ENCODE measurements around the gene ZCCHC24. TPM values are rescaled to one million over a fixed set of nuclear protein-coding genes. Genes with fewer than 3 reads are reported as not detected.

ZCCHC24 gene
- polyA plus RNA-seq, 3 donors: 3.9 to 5.0 (median 4.0) TPM

DNA sequence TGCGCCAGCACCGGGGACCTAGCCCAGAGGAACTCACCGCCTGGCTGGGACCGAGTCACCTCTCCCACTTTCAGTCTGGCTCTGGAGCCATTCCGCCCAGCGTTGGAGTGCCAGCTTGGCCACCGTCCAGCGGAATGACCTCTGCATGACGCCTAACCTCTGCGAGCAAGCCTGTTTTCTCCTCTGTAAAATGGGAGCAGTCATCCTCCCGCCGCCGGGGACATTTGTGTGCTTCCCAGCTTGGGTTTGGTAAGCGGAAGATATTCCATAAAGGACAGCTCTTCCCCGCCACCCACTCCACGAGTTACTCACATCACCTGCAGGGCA lies 1.3 kb upstream of the ZCCHC24 start:
- intact Hi-C loops (cut with micrococcal nuclease): loop anchor here (10.0 kb wide), 2 partner anchors 162 to 202 kb away; no protein-coding TSS in a partner anchor
- H3K4me1 Mint-ChIP-seq: peaks cover 36% of the 10 kb centered on the region
- peak overlapping the region; percentile 13 for H3K9ac ChIP-seq (ENCODE audit: insufficient read depth, low read length, poor library complexity, severe bottlenecking)

GRCh38 chr10:79445977-79446757 lies 743 bp upstream of the ZCCHC24 start:
- Histone ChIP-seq H3K4me2 (replicated peaks; ENCODE audit: extremely low read depth, low read length, poor library complexity, severe bottlenecking) (peak overlapping the region; percentile 93), H4K20me1 (ENCODE audit: insufficient read depth, low read length) (peaks cover 36% of the 10 kb centered on the region), H2AFZ (ENCODE audit: insufficient read depth, low read depth, low read length, poor library complexity, severe bottlenecking) (peak overlapping the region; percentile 75), H3K4me3 (replicated peaks in 1 of 3; ENCODE audit: low read depth in 2 of 3, low read length in 3 of 3) (peak overlapping the region; percentile 44 to 81 (median 51)), H3K36me3 (replicated peaks in 1 of 2; ENCODE audit: control insufficient read depth in 1 of 2, insufficient read depth in 2 of 2, low read length in 2 of 2) (no peaks in the 10 kb centered on the region), H3K9me3 (replicated peaks in 1 of 2; ENCODE audit: control insufficient read depth in 1 of 2, insufficient read depth in 1 of 2, low read length in 2 of 2) (no peaks in the 10 kb centered on the region), H3K9ac (ENCODE audit: insufficient read depth, low read length, poor library complexity, severe bottlenecking) (peak overlapping the region; percentile 13), H3K4me1 (ENCODE audit: control insufficient read depth in 1 of 2, insufficient read depth in 2 of 2, low read length in 2 of 2) (peaks cover 27 to 39% of the 10 kb centered on the region in 2 donors), H3K27ac (ENCODE audit: low read depth in 1 of 2, low read length in 2 of 2) (no peak overlapping the region), H3K27me3 (ENCODE audit: control insufficient read depth in 2 of 2, insufficient read depth in 2 of 2, low read length in 2 of 2) (peaks cover 0 to 18% of the 10 kb centered on the region in 2 donors), H3K79me2 (ENCODE audit: insufficient read depth, low read length) (peaks cover 26% of the 10 kb centered on the region)
- Mint-ChIP-seq H3K9me3 (no peaks in the 10 kb centered on the region), H3K4me3 (peak overlapping the region; percentile 85 to 95), H3K27me3 (ENCODE audit: low read depth in 3 of 3) (peaks cover 19 to 24% (median 23%) of the 10 kb centered on the region in 3 donors), H3K36me3 (peaks cover 14 to 15% of the 10 kb centered on the region in 2 donors), H3K27ac (peak overlapping the region; percentile 54 to 92 (median 73)), H3K4me1 (peaks cover 38% of the 10 kb centered on the region)
- TF ChIP-seq, protein P1, sequence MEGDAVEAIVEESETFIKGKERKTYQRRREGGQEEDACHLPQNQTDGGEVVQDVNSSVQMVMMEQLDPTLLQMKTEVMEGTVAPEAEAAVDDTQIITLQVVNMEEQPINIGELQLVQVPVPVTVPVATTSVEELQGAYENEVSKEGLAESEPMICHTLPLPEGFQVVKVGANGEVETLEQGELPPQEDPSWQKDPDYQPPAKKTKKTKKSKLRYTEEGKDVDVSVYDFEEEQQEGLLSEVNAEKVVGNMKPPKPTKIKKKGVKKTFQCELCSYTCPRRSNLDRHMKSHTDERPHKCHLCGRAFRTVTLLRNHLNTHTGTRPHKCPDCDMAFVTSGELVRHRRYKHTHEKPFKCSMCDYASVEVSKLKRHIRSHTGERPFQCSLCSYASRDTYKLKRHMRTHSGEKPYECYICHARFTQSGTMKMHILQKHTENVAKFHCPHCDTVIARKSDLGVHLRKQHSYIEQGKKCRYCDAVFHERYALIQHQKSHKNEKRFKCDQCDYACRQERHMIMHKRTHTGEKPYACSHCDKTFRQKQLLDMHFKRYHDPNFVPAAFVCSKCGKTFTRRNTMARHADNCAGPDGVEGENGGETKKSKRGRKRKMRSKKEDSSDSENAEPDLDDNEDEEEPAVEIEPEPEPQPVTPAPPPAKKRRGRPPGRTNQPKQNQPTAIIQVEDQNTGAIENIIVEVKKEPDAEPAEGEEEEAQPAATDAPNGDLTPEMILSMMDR (IDR thresholded peaks at IDR 0.05): no peak
- WGBS (ENCODE audit: insufficient coverage): 3% methylated on average over 34 of the region's 43 CpGs
- peak in 2 of 3 donors; percentile 10 to 14 for DNase-seq
- intact Hi-C loops (cut with micrococcal nuclease): loop anchor here (10.0 kb wide), 2 partner anchors 161 to 201 kb away; no protein-coding TSS in a partner anchor

More for the DNA sequence above, 1.3 kb upstream of the ZCCHC24 start:
- H3K27ac Mint-ChIP-seq: no peak overlapping the region
- peak overlapping the region; percentile 85 to 95 for H3K4me3 Mint-ChIP-seq
- TF ChIP-seq, protein P1 (IDR thresholded peaks at IDR 0.05): no peak
- Histone ChIP-seq H3K4me3 (replicated peaks in 1 of 3; ENCODE audit: low read depth in 2 of 3, low read length in 3 of 3) (peak overlapping the region; percentile 44 to 81 (median 51)), H3K36me3 (replicated peaks in 1 of 2; ENCODE audit: control insufficient read depth in 1 of 2, insufficient read depth in 2 of 2, low read length in 2 of 2) (no peaks in the 10 kb centered on the region), H3K27ac (ENCODE audit: low read depth in 1 of 2, low read length in 2 of 2) (no peak overlapping the region), H3K9me3 (replicated peaks in 1 of 2; ENCODE audit: control insufficient read depth in 1 of 2, insufficient read depth in 1 of 2, low read length in 2 of 2) (no peaks in the 10 kb centered on the region), H2AFZ (ENCODE audit: insufficient read depth, low read depth, low read length, poor library complexity, severe bottlenecking) (peak overlapping the region; percentile 75), H4K20me1 (ENCODE audit: insufficient read depth, low read length) (peaks cover 30% of the 10 kb centered on the region), H3K4me1 (ENCODE audit: control insufficient read depth in 1 of 2, insufficient read depth in 2 of 2, low read length in 2 of 2) (peaks cover 27 to 39% of the 10 kb centered on the region in 2 donors), H3K4me2 (replicated peaks; ENCODE audit: extremely low read depth, low read length, poor library complexity, severe bottlenecking) (peak overlapping the region; percentile 93), H3K27me3 (ENCODE audit: control insufficient read depth in 2 of 2, insufficient read depth in 2 of 2, low read length in 2 of 2) (peaks cover 0 to 18% of the 10 kb centered on the region in 2 donors), H3K79me2 (ENCODE audit: insufficient read depth, low read length) (peaks cover 23% of the 10 kb centered on the region)
- 59% methylated on average over 11 of the region's 16 CpGs for WGBS (ENCODE audit: insufficient coverage)
- peaks cover 8 to 10% of the 10 kb centered on the region in 2 donors for H3K36me3 Mint-ChIP-seq
- peaks cover 19 to 23% (median 22%) of the 10 kb centered on the region in 3 donors for H3K27me3 Mint-ChIP-seq (ENCODE audit: low read depth in 3 of 3)
- DNase-seq: no peak
- no peaks in the 10 kb centered on the region for H3K9me3 Mint-ChIP-seq

Data from CD14-positive monocyte (primary cell).